Measurements from ENCODE around the gene BCAS1.

BCAS1 gene

GRCh38 chr20:54043076-54043967 is 27.1 kb downstream of the BCAS1 start:
- H2AFZ ChIP-seq (ENCODE audit: low read depth, low read length): no peak overlapping the region
- ATAC-seq (ENCODE audit: insufficient read depth, low read depth) (no peak), DNase-seq (no peak)
- H3K4me3 ChIP-seq (ENCODE audit: low read depth in 1 of 2, low read length in 2 of 2): no peak overlapping the region
- H3K4me2 ChIP-seq (ENCODE audit: insufficient read depth, low read length): no peak overlapping the region
- peaks cover 19% of the 10 kb centered on the region for H3K27me3 ChIP-seq (ENCODE audit: insufficient read depth, low read length, poor library complexity)
- no peak overlapping the region for H3K27ac ChIP-seq (ENCODE audit: low read length)
- H4K20me1 ChIP-seq (ENCODE audit: insufficient read depth, low read length): no peaks in the 10 kb centered on the region
- no peaks in the 10 kb centered on the region for H3K9me3 ChIP-seq (ENCODE audit: insufficient read depth, low read length, severe bottlenecking)
- no peaks in the 10 kb centered on the region for H3K79me2 ChIP-seq (ENCODE audit: insufficient read depth, low read length)
- no peak for TF ChIP-seq EZH2 (IDR thresholded peaks at IDR 0.05; ENCODE audit: borderline replicate concordance, low read depth, low read length, severe bottlenecking)
- no peak for TF ChIP-seq CTCF (IDR thresholded peaks at IDR 0.05; ENCODE audit: borderline replicate concordance, extremely low read depth, low read length, poor library complexity, severe bottlenecking)
- no peaks in the 10 kb centered on the region for H3K36me3 ChIP-seq (ENCODE audit: insufficient read depth, low read length)
- H3K4me1 ChIP-seq (ENCODE audit: insufficient read depth, low read length): no peaks in the 10 kb centered on the region
- H3K9ac ChIP-seq (ENCODE audit: low read depth, low read length): no peak overlapping the region

GRCh38 chr20:54042021-54042420 is 28.4 kb downstream of the BCAS1 start:
- ATAC-seq (ENCODE audit: insufficient read depth, low read depth): no peak

GRCh38 chr20:54041336-54041735 is 29.1 kb downstream of the BCAS1 start:
- no peak overlapping the region for H3K27ac ChIP-seq (ENCODE audit: low read length)
- no peaks in the 10 kb centered on the region for H3K36me3 ChIP-seq (ENCODE audit: insufficient read depth, low read length)
- TF ChIP-seq EZH2 (IDR thresholded peaks at IDR 0.05; ENCODE audit: borderline replicate concordance, low read depth, low read length, severe bottlenecking) (no peak), CTCF (IDR thresholded peaks at IDR 0.05; ENCODE audit: borderline replicate concordance, extremely low read depth, low read length, poor library complexity, severe bottlenecking) (no peak)
- H3K4me1 ChIP-seq (ENCODE audit: insufficient read depth, low read length): no peaks in the 10 kb centered on the region
- H3K9ac ChIP-seq (ENCODE audit: low read depth, low read length): no peak overlapping the region
- no peaks in the 10 kb centered on the region for H3K9me3 ChIP-seq (ENCODE audit: insufficient read depth, low read length, severe bottlenecking)
- H3K4me2 ChIP-seq (ENCODE audit: insufficient read depth, low read length): no peak overlapping the region
- no peak overlapping the region for H3K4me3 ChIP-seq (ENCODE audit: low read depth in 1 of 2, low read length in 2 of 2)
- H3K79me2 ChIP-seq (ENCODE audit: insufficient read depth, low read length): no peaks in the 10 kb centered on the region
- DNase-seq: no peak
- ATAC-seq (ENCODE audit: insufficient read depth, low read depth): no peak
- peaks cover 26% of the 10 kb centered on the region for H3K27me3 ChIP-seq (ENCODE audit: insufficient read depth, low read length, poor library complexity)
- no peak overlapping the region for H2AFZ ChIP-seq (ENCODE audit: low read depth, low read length)
- H4K20me1 ChIP-seq (ENCODE audit: insufficient read depth, low read length): no peaks in the 10 kb centered on the region

More at GRCh38 chr20:54042021-54042420, 28.4 kb downstream of the BCAS1 start:
- H3K4me1 ChIP-seq (ENCODE audit: insufficient read depth, low read length): no peaks in the 10 kb centered on the region
- no peak overlapping the region for H3K4me2 ChIP-seq (ENCODE audit: insufficient read depth, low read length)
- no peak overlapping the region for H3K9ac ChIP-seq (ENCODE audit: low read depth, low read length)
- no peaks in the 10 kb centered on the region for H3K79me2 ChIP-seq (ENCODE audit: insufficient read depth, low read length)
- H3K27me3 ChIP-seq (ENCODE audit: insufficient read depth, low read length, poor library complexity): peaks cover 26% of the 10 kb centered on the region
- DNase-seq: no peak
- TF ChIP-seq CTCF (IDR thresholded peaks at IDR 0.05; ENCODE audit: borderline replicate concordance, extremely low read depth, low read length, poor library complexity, severe bottlenecking): no peak
- no peak for TF ChIP-seq EZH2 (IDR thresholded peaks at IDR 0.05; ENCODE audit: borderline replicate concordance, low read depth, low read length, severe bottlenecking)
- H3K4me3 ChIP-seq (ENCODE audit: low read depth in 1 of 2, low read length in 2 of 2): no peak overlapping the region
- no peak overlapping the region for H3K27ac ChIP-seq (ENCODE audit: low read length)
- H3K9me3 ChIP-seq (ENCODE audit: insufficient read depth, low read length, severe bottlenecking): no peaks in the 10 kb centered on the region
- H3K36me3 ChIP-seq (ENCODE audit: insufficient read depth, low read length): no peaks in the 10 kb centered on the region
- H4K20me1 ChIP-seq (ENCODE audit: insufficient read depth, low read length): no peaks in the 10 kb centered on the region
- H2AFZ ChIP-seq (ENCODE audit: low read depth, low read length): no peak overlapping the region

Measured in DND-41 (cell line).